Neural cell (in vitro differentiated cells): Measurements from ENCODE around the gene SRPX. TPM values are rescaled to one million over a fixed set of nuclear protein-coding genes. Genes with fewer than 3 reads are reported as not detected.

Experiments used
- H2AFZ ChIP-seq: fragments of 200-600, 300-800 bp; sonication (generic), shearing (Covaris generic); 2 replicates; pipeline ENCODE4 v1.6.0; 2014; ENCODE audit warnings: low read depth, mild to moderate bottlenecking, antibody characterized with exemption, low read length, moderate library complexity
- H3F3A ChIP-seq: fragments of 200-600 bp; shearing (Covaris generic); 2 replicates; pipeline ENCODE4 v1.6.1; 2016; ENCODE audit warnings: mild to moderate bottlenecking, moderate library complexity, mixed read lengths, antibody characterized with exemption, low read length; ENCODE audit not compliant: insufficient read depth, poor library complexity, severe bottlenecking
- H3K27ac ChIP-seq: fragments of 200-600, 300-800 bp; sonication (generic), shearing (Covaris generic); 2 replicates; pipeline ENCODE4 v1.5.1; 2014; ENCODE audit warnings: mild to moderate bottlenecking, low read length, moderate library complexity
- H3K27me3 ChIP-seq: fragments of 300-800, 200-600 bp; sonication (generic), shearing (Covaris generic); 2 replicates; pipeline ENCODE4 v1.6.0; 2014; ENCODE audit warnings: mild to moderate bottlenecking, low read depth, low read length, moderate library complexity; ENCODE audit not compliant: insufficient read depth
- H3K36me3 ChIP-seq: fragments of 300-800, 200-600 bp; sonication (generic), shearing (Covaris generic); 2 replicates; pipeline ENCODE4 v1.5.1; 2014; ENCODE audit warnings: mild to moderate bottlenecking, antibody characterized with exemption, low read length, moderate library complexity; ENCODE audit not compliant: insufficient read depth
- H3K4me2 ChIP-seq: fragments of 300-800, 200-600 bp; sonication (generic), shearing (Covaris generic); 2 replicates; pipeline ENCODE4 v1.6.0; 2014; ENCODE audit warnings: mild to moderate bottlenecking, low read length
- H3K4me3 ChIP-seq: fragments of 300-800, 200-600 bp; sonication (generic), shearing (Covaris generic); 2 replicates; pipeline ENCODE4 v1.5.1; 2014; ENCODE audit warnings: mild to moderate bottlenecking, low read length, moderate library complexity
- H3K79me2 ChIP-seq: fragments of 200-600 bp; shearing (Covaris generic); replicated peaks from 2 replicates; pipeline ENCODE4 v1.6.0; 2014; ENCODE audit warnings: mild to moderate bottlenecking, low read length, moderate library complexity; ENCODE audit not compliant: insufficient read depth
- H3K9ac ChIP-seq: fragments of 300-800, 200-600 bp; sonication (generic), shearing (Covaris generic); 2 replicates; pipeline ENCODE4 v1.6.1; 2016; ENCODE audit warnings: mild to moderate bottlenecking, low read length, mixed read lengths
- H3K9me2 ChIP-seq: fragments of 200-600 bp; shearing (Covaris generic); 2 replicates; pipeline ENCODE4 v1.6.1; 2016; ENCODE audit warnings: mild to moderate bottlenecking, low read length, mixed read lengths; ENCODE audit not compliant: insufficient read depth
- H3K9me3 ChIP-seq: fragments of 200-600, 300-800 bp; sonication (generic), shearing (Covaris generic); 2 replicates; pipeline ENCODE4 v1.6.1; 2016; ENCODE audit warnings: mild to moderate bottlenecking, mixed run types, low read length, moderate library complexity, mixed read lengths
- H4K20me1 ChIP-seq: fragments of 200-600 bp; shearing (Covaris generic); 2 replicates; pipeline ENCODE4 v1.6.1; 2016; ENCODE audit warnings: mild to moderate bottlenecking, mixed run types; ENCODE audit not compliant: insufficient read depth
- CTCF ChIP-seq: fragments of 450-650 bp; IDR thresholded peaks from 2 replicates; pipeline ENCODE4 v1.5.1; 2014; ENCODE audit warnings: antibody characterized with exemption, mild to moderate bottlenecking, moderate library complexity; ENCODE audit not compliant: poor library complexity, severe bottlenecking
- EP300 ChIP-seq: fragments of 450-650 bp; conservative IDR thresholded peaks from 2 replicates; pipeline ENCODE4 v1.6.1; 2014; ENCODE audit warnings: antibody characterized with exemption, mild to moderate bottlenecking, moderate library complexity; ENCODE audit not compliant: poor library complexity, severe bottlenecking
- EZH2 ChIP-seq: fragments of 200-600, 300-800 bp; shearing (Covaris generic), sonication (generic); IDR thresholded peaks from 2 replicates; pipeline ENCODE4 v1.6.1; 2014; ENCODE audit warnings: antibody characterized with exemption, low read length, borderline replicate concordance, mild to moderate bottlenecking; ENCODE audit not compliant: insufficient read depth, poor library complexity, severe bottlenecking
- MXI1 ChIP-seq: fragments of 450-650 bp; conservative IDR thresholded peaks from 2 replicates; pipeline ENCODE4 v1.6.1; 2014; ENCODE audit warnings: antibody characterized with exemption, mild to moderate bottlenecking; ENCODE audit not compliant: poor library complexity, severe bottlenecking
- POLR2AphosphoS5 ChIP-seq: IDR thresholded peaks from 2 replicates; pipeline ENCODE4 v1.6.1; 2012
- RAD21 ChIP-seq: fragments of 450-650 bp; conservative IDR thresholded peaks from 2 replicates; pipeline ENCODE4 v1.6.1; 2014; ENCODE audit warnings: antibody characterized with exemption, mild to moderate bottlenecking, moderate library complexity
- REST ChIP-seq: IDR thresholded peaks from 2 replicates; pipeline ENCODE4 v1.6.1; 2012; ENCODE audit warnings: borderline replicate concordance
- SMC3 ChIP-seq: fragments of 450-650 bp; conservative IDR thresholded peaks from 2 replicates; pipeline ENCODE4 v1.6.1; 2014; ENCODE audit warnings: antibody characterized with exemption, mild to moderate bottlenecking, moderate library complexity; ENCODE audit not compliant: poor library complexity
- TAF1 ChIP-seq: IDR thresholded peaks from 2 replicates; pipeline ENCODE4 v1.6.1; 2012; ENCODE audit warnings: low read depth
- polyA plus RNA-seq: library from polyadenylated mRNA; depleted of rRNA; stranded (reverse); fragments of >200 nt; gene quantifications from 2 replicates; pipeline ENCODE4 v1.2.3, GENCODE V29; 2014

The SRPX gene
- polyA plus RNA-seq, 1 donor from 2014 or later: 0.52 TPM

GRCh38 chrX:38206036-38206435 is 14.6 kb downstream of the SRPX start:
- Histone ChIP-seq H3K36me3 (no peaks in the 10 kb centered on the region), H3K9me2 (no peaks in the 10 kb centered on the region), H3K4me3 (no peak overlapping the region), H3K9ac (no peak overlapping the region), H3F3A (no peaks in the 10 kb centered on the region), H3K27me3 (no peaks in the 10 kb centered on the region), H2AFZ (no peak overlapping the region), H3K9me3 (no peaks in the 10 kb centered on the region), H4K20me1 (no peaks in the 10 kb centered on the region), H3K27ac (no peak overlapping the region), H3K4me2 (no peak overlapping the region), H3K79me2 (no peaks in the 10 kb centered on the region)
- TF ChIP-seq REST: no peak
- TF ChIP-seq MXI1: no peak
- TF ChIP-seq POLR2AphosphoS5: no peak
- no peak for TF ChIP-seq CTCF
- no peak for TF ChIP-seq RAD21
- no peak for TF ChIP-seq TAF1
- TF ChIP-seq EP300: no peak
- TF ChIP-seq EZH2: no peak
- TF ChIP-seq SMC3: no peak

GRCh38 chrX:38205039-38205438 is 15.6 kb downstream of the SRPX start:
- no peaks in the 10 kb centered on the region for H3F3A ChIP-seq
- H3K9me3 ChIP-seq: no peaks in the 10 kb centered on the region
- no peaks in the 10 kb centered on the region for H3K36me3 ChIP-seq
- H3K4me2 ChIP-seq: no peak overlapping the region
- no peaks in the 10 kb centered on the region for H3K9me2 ChIP-seq
- no peaks in the 10 kb centered on the region for H4K20me1 ChIP-seq
- no peak overlapping the region for H3K9ac ChIP-seq
- no peak overlapping the region for H2AFZ ChIP-seq
- H3K79me2 ChIP-seq: no peaks in the 10 kb centered on the region
- H3K4me3 ChIP-seq: no peak overlapping the region
- TF ChIP-seq MXI1 (no peak), RAD21 (no peak), CTCF (no peak), SMC3 (no peak), REST (no peak), EP300 (no peak), POLR2AphosphoS5 (no peak), TAF1 (no peak), EZH2 (no peak)
- H3K27ac ChIP-seq: no peak overlapping the region
- H3K27me3 ChIP-seq: no peaks in the 10 kb centered on the region
